Subcutaneous adipose tissue (tissue), 4 donors: Measurements from ENCODE around the gene USP44. TPM values are rescaled to one million over a fixed set of nuclear protein-coding genes. Genes with fewer than 3 reads are reported as not detected.

ENCODE experiments used
- total RNA-seq, 4 donors: library from RNA; depleted of rRNA; stranded (reverse); fragments of >200 nt; gene quantifications; one replicate each; pipeline ENCODE4 v1.1.0, GENCODE V29; 2016
- TF ChIP-seq, protein P1 (sequence below): fragments of 450-650 bp; IDR thresholded peaks from one replicate; pipeline ENCODE4 v1.5.1; 2016; ENCODE audit warnings: low read depth, mild to moderate bottlenecking, control low read depth, antibody characterized with exemption, moderate library complexity

USP44 gene
- total RNA-seq = 1 to 10 TPM; 1.3 to 4.4 (median 2.6) TPM

DNA sequence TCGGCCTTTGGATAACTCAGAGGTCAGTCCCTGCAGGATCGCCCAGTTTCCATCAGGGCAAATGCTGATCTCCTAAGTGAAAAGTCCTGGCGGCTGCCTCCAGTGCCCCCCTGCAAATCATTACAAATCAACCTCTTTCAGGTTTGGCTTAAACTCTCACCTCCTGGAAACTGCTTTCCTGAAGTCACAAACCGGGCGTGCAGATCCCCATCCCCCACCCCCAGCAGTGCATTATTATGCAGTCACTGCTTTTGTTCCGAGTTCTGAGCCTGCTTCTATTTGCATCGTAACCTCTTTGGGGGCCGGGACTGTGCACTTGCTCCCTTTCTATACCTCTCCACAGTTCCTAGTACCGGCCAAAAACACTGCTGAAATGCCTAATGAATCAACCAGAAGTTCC, at the start of gene USP44:
TSS of gene USP44 (minus strand) at position 172 of the 400 bp plus-strand sequence. CDS start 17,220 bp downstream, outside the sequence.
- TF ChIP-seq, protein P1, sequence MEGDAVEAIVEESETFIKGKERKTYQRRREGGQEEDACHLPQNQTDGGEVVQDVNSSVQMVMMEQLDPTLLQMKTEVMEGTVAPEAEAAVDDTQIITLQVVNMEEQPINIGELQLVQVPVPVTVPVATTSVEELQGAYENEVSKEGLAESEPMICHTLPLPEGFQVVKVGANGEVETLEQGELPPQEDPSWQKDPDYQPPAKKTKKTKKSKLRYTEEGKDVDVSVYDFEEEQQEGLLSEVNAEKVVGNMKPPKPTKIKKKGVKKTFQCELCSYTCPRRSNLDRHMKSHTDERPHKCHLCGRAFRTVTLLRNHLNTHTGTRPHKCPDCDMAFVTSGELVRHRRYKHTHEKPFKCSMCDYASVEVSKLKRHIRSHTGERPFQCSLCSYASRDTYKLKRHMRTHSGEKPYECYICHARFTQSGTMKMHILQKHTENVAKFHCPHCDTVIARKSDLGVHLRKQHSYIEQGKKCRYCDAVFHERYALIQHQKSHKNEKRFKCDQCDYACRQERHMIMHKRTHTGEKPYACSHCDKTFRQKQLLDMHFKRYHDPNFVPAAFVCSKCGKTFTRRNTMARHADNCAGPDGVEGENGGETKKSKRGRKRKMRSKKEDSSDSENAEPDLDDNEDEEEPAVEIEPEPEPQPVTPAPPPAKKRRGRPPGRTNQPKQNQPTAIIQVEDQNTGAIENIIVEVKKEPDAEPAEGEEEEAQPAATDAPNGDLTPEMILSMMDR = no peak

DNA sequence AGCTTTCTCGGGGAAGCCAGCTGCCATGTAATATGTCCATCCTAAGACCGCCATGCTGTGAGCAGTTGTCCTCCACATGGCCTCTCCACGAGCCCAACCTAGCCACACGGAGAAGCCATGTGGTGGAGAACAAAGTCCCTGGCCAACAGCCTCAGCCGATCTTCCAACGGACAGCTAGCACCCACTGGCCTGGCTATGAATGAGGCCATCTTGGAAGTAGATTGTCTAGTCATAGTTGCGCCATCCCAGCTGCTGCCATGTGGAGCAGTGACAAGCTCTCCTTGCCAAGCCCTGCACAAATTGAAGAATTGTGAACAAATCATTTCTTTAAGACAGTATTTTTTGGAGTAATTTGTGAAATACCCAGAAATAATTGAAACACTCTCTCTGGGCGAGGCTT, 49.3 kb upstream of the USP44 start:
- TF ChIP-seq, protein P1 = no peak

- TF ChIP-seq, protein P1 = no peak
Measured at GRCh38 chr12:95599880-95600279, 48.6 kb upstream of the USP44 start.

- TF ChIP-seq, protein P1 = no peak
Measured at GRCh38 chr12:95594136-95594535, 42.9 kb upstream of the USP44 start.

- TF ChIP-seq, protein P1 = no peak
Measured at GRCh38 chr12:95593266-95593871, 42.1 kb upstream of the USP44 start.

DNA sequence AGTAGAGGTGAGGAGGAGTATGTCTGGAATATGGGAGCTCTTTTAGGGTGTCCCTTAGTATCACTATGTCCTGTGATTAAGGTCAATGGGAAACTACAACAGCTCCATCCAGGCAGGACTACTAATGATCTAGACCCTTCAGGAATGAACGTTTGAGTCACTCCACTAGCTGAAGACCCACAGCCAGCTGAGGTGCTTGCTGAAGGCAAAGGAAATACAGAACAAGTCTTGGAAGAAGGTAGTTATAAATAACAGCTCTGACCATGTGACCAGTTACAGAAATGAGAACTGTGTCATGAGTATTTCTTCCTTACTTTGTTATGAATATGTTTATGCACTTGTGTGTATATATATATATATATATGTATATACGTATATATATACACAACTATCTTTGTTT, 40.5 kb upstream of the USP44 start:
- TF ChIP-seq, protein P1 = no peak

DNA sequence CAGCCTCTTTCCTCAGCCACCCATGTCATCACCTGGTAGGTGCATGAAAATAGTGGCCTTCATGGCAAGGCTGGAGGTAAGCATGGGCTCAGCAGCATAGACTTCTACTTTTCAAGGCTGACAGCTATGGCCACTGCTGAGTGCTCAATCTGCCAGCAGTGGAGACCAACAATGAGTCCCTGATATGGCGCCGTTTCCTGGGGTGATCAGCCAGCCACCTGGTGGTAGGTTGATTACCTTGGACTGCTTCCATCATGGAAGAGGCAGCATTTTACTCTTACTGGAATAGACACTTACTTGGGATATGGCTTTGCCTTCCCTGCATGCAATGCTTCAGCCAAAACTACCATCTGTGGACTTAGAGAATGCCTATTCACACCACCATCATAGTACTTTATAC, 39.5 kb upstream of the USP44 start:
- TF ChIP-seq, protein P1 = no peak
